ENCODE results near the gene PDE12. TPM values are rescaled to one million over a fixed set of nuclear protein-coding genes. Genes with fewer than 3 reads are reported as not detected.
A peak's percentile ranks its signal among the peaks of the same experiment; 100 is the strongest.

PDE12 gene
- total RNA-seq (9.5 TPM), polyA plus RNA-seq (5.7 TPM)
- long read RNA-seq, donor 1: 0 reads
- long read RNA-seq, donor 2, full-length matches to known transcripts: 14 of 14 reads
- long read RNA-seq, donor 2, partial matches to known transcripts: 0 of 14 reads
- long read RNA-seq, donor 2, other reads (novel, unspliced or antisense): 0 of 14 reads
- long read RNA-seq, donor 3, full-length matches to known transcripts: 8 of 8 reads
- long read RNA-seq, donor 3, partial matches to known transcripts: 0 of 8 reads
- long read RNA-seq, donor 3, other reads (novel, unspliced or antisense): 0 of 8 reads
- long read RNA-seq, donor 4, full-length matches to known transcripts: 3 of 3 reads
- long read RNA-seq, donor 4, partial matches to known transcripts: 0 of 3 reads
- long read RNA-seq, donor 4, other reads (novel, unspliced or antisense): 0 of 3 reads
- long read RNA-seq, donor 5, full-length matches to known transcripts: 5 of 132 reads
- long read RNA-seq, donor 5, partial matches to known transcripts: 127 of 132 reads
- long read RNA-seq, donor 5, other reads (novel, unspliced or antisense): 0 of 132 reads
- long read RNA-seq, donor 6, full-length matches to known transcripts: 4 of 4 reads
- long read RNA-seq, donor 6, partial matches to known transcripts: 0 of 4 reads
- long read RNA-seq, donor 6, other reads (novel, unspliced or antisense): 0 of 4 reads
- long read RNA-seq, donor 7, full-length matches to known transcripts: 6 of 6 reads
- long read RNA-seq, donor 7, partial matches to known transcripts: 0 of 6 reads
- long read RNA-seq, donor 7, other reads (novel, unspliced or antisense): 0 of 6 reads
- long read RNA-seq, donor 8, full-length matches to known transcripts: 3 of 3 reads
- long read RNA-seq, donor 8, partial matches to known transcripts: 0 of 3 reads
- long read RNA-seq, donor 8, other reads (novel, unspliced or antisense): 0 of 3 reads
- long read RNA-seq, donor 9, full-length matches to known transcripts: 4 of 4 reads
- long read RNA-seq, donor 9, partial matches to known transcripts: 0 of 4 reads
- long read RNA-seq, donor 9, other reads (novel, unspliced or antisense): 0 of 4 reads
- long read RNA-seq, donor 10, full-length matches to known transcripts: 3 of 3 reads
- long read RNA-seq, donor 10, partial matches to known transcripts: 0 of 3 reads
- long read RNA-seq, donor 10, other reads (novel, unspliced or antisense): 0 of 3 reads

- no peaks in the 10 kb centered on the region for H3K9me3 ChIP-seq (ENCODE audit: control insufficient read depth in 2 of 2, insufficient read depth in 1 of 2, low read length in 1 of 2)
- peak within 1 kb of the TSS; percentile 84 to 93 for H3K27ac ChIP-seq (ENCODE audit: low read depth in 1 of 2, low read length in 1 of 2)
- peak within 1 kb of the TSS; percentile 90 to 97 for H3K4me3 ChIP-seq (ENCODE audit: low read length in 2 of 2)
- H3K4me1 ChIP-seq (ENCODE audit: control insufficient read depth in 2 of 2, insufficient read depth in 2 of 2, low read length in 2 of 2): peaks cover 14 to 18% of the 10 kb centered on the region in 2 donors
- peak; percentile 74 to 94 (median 85) for DNase-seq (ENCODE audit: low read depth in 6 of 9, low spot score in 9 of 9)
- under 1% methylated on average over 54 of the region's 54 CpGs for WGBS
- H3K36me3 ChIP-seq (ENCODE audit: control insufficient read depth in 2 of 2, insufficient read depth in 2 of 2, low read length in 1 of 2): peaks cover 0 to 13% of the 10 kb centered on the region in 2 donors
- no peaks in the 10 kb centered on the region for H3K27me3 ChIP-seq (ENCODE audit: control insufficient read depth in 2 of 2, insufficient read depth in 1 of 2, low read length in 1 of 2)
Measured at GRCh38 chr3:57555738-57556458, at the start of gene PDE12. Gene PDE12 (plus strand): TSS chr3:57556274. CDS start chr3:57556380, 106 bp downstream.

- WGBS: 90% methylated on average over 2 of the region's 2 CpGs
- Histone ChIP-seq H3K27me3 (ENCODE audit: control insufficient read depth in 2 of 2, insufficient read depth in 1 of 2, low read length in 1 of 2) (no peaks in the 10 kb centered on the region), H3K9me3 (ENCODE audit: control insufficient read depth in 2 of 2, insufficient read depth in 1 of 2, low read length in 1 of 2) (no peaks in the 10 kb centered on the region), H3K4me1 (ENCODE audit: control insufficient read depth in 2 of 2, insufficient read depth in 2 of 2, low read length in 2 of 2) (no peaks in the 10 kb centered on the region), H3K27ac (ENCODE audit: low read depth in 1 of 2, low read length in 1 of 2) (no peak overlapping the region), H3K4me3 (ENCODE audit: low read length in 2 of 2) (no peak overlapping the region), H3K36me3 (ENCODE audit: control insufficient read depth in 2 of 2, insufficient read depth in 2 of 2, low read length in 1 of 2) (no peaks in the 10 kb centered on the region)
- DNase-seq (ENCODE audit: low read depth in 6 of 9, low spot score in 9 of 9): no peak
Measured at GRCh38 chr3:57512166-57512565, 43.9 kb upstream of the PDE12 start.

- H3K27me3 ChIP-seq (ENCODE audit: control insufficient read depth in 2 of 2, insufficient read depth in 1 of 2, low read length in 1 of 2): no peaks in the 10 kb centered on the region
- no peaks in the 10 kb centered on the region for H3K9me3 ChIP-seq (ENCODE audit: control insufficient read depth in 2 of 2, insufficient read depth in 1 of 2, low read length in 1 of 2)
- DNase-seq (ENCODE audit: low read depth in 6 of 9, low spot score in 9 of 9): no peak
- no peaks in the 10 kb centered on the region for H3K4me1 ChIP-seq (ENCODE audit: control insufficient read depth in 2 of 2, insufficient read depth in 2 of 2, low read length in 2 of 2)
- no peak overlapping the region for H3K27ac ChIP-seq (ENCODE audit: low read depth in 1 of 2, low read length in 1 of 2)
- H3K4me3 ChIP-seq (ENCODE audit: low read length in 2 of 2): no peak overlapping the region
- no peaks in the 10 kb centered on the region for H3K36me3 ChIP-seq (ENCODE audit: control insufficient read depth in 2 of 2, insufficient read depth in 2 of 2, low read length in 1 of 2)
- WGBS: 45% methylated on average over 3 of the region's 3 CpGs
Measured at GRCh38 chr3:57518276-57518915, 37.7 kb upstream of the PDE12 start.

GRCh38 chr3:57530071-57530608 lies 25.9 kb upstream of the PDE12 start:
- Histone ChIP-seq H3K4me3 (ENCODE audit: low read length in 2 of 2) (no peak overlapping the region), H3K27ac (ENCODE audit: low read depth in 1 of 2, low read length in 1 of 2) (no peak overlapping the region), H3K9me3 (ENCODE audit: control insufficient read depth in 2 of 2, insufficient read depth in 1 of 2, low read length in 1 of 2) (no peaks in the 10 kb centered on the region), H3K4me1 (ENCODE audit: control insufficient read depth in 2 of 2, insufficient read depth in 2 of 2, low read length in 2 of 2) (no peaks in the 10 kb centered on the region), H3K36me3 (ENCODE audit: control insufficient read depth in 2 of 2, insufficient read depth in 2 of 2, low read length in 1 of 2) (no peaks in the 10 kb centered on the region), H3K27me3 (ENCODE audit: control insufficient read depth in 2 of 2, insufficient read depth in 1 of 2, low read length in 1 of 2) (no peaks in the 10 kb centered on the region)
- DNase-seq (ENCODE audit: low read depth in 6 of 9, low spot score in 9 of 9): no peak

- no peaks in the 10 kb centered on the region for H3K4me1 ChIP-seq (ENCODE audit: control insufficient read depth in 2 of 2, insufficient read depth in 2 of 2, low read length in 2 of 2)
- H3K27me3 ChIP-seq (ENCODE audit: control insufficient read depth in 2 of 2, insufficient read depth in 1 of 2, low read length in 1 of 2): no peaks in the 10 kb centered on the region
- H3K4me3 ChIP-seq (ENCODE audit: low read length in 2 of 2): no peak overlapping the region
- no peak for DNase-seq (ENCODE audit: low read depth in 6 of 9, low spot score in 9 of 9)
- H3K27ac ChIP-seq (ENCODE audit: low read depth in 1 of 2, low read length in 1 of 2): no peak overlapping the region
- H3K9me3 ChIP-seq (ENCODE audit: control insufficient read depth in 2 of 2, insufficient read depth in 1 of 2, low read length in 1 of 2): no peaks in the 10 kb centered on the region
- H3K36me3 ChIP-seq (ENCODE audit: control insufficient read depth in 2 of 2, insufficient read depth in 2 of 2, low read length in 1 of 2): no peaks in the 10 kb centered on the region
- WGBS: 98% methylated on average over 3 of the region's 3 CpGs
Measured at GRCh38 chr3:57538465-57538864, 17.6 kb upstream of the PDE12 start.

GRCh38 chr3:57544181-57545125 lies 11.6 kb upstream of the PDE12 start, which contains the start of gene DNAH12:
Gene DNAH12 (minus strand): TSS chr3:57544344. CDS start chr3:57542870, 1,474 bp downstream.
- Histone ChIP-seq H3K9me3 (ENCODE audit: control insufficient read depth in 2 of 2, insufficient read depth in 1 of 2, low read length in 1 of 2) (no peaks in the 10 kb centered on the region), H3K36me3 (ENCODE audit: control insufficient read depth in 2 of 2, insufficient read depth in 2 of 2, low read length in 1 of 2) (no peaks in the 10 kb centered on the region), H3K4me3 (ENCODE audit: low read length in 2 of 2) (no peak within 1 kb of the TSS), H3K27me3 (ENCODE audit: control insufficient read depth in 2 of 2, insufficient read depth in 1 of 2, low read length in 1 of 2) (peaks cover 0 to 3% of the 10 kb centered on the region in 2 donors), H3K27ac (ENCODE audit: low read depth in 1 of 2, low read length in 1 of 2) (no peak within 1 kb of the TSS), H3K4me1 (ENCODE audit: control insufficient read depth in 2 of 2, insufficient read depth in 2 of 2, low read length in 2 of 2) (peaks cover 0 to 4% of the 10 kb centered on the region in 2 donors)
- peak in 4 of 9 donors; percentile 5 to 48 (median 19) for DNase-seq (ENCODE audit: low read depth in 6 of 9, low spot score in 9 of 9)
- WGBS: 15% methylated on average over 20 of the region's 20 CpGs

- no peaks in the 10 kb centered on the region for H3K9me3 ChIP-seq (ENCODE audit: control insufficient read depth in 2 of 2, insufficient read depth in 1 of 2, low read length in 1 of 2)
- H3K4me3 ChIP-seq (ENCODE audit: low read length in 2 of 2): no peak overlapping the region
- H3K36me3 ChIP-seq (ENCODE audit: control insufficient read depth in 2 of 2, insufficient read depth in 2 of 2, low read length in 1 of 2): no peaks in the 10 kb centered on the region
- DNase-seq (ENCODE audit: low read depth in 6 of 9, low spot score in 9 of 9): no peak
- H3K27ac ChIP-seq (ENCODE audit: low read depth in 1 of 2, low read length in 1 of 2): no peak overlapping the region
- peaks cover 0 to 4% of the 10 kb centered on the region in 2 donors for H3K4me1 ChIP-seq (ENCODE audit: control insufficient read depth in 2 of 2, insufficient read depth in 2 of 2, low read length in 2 of 2)
- 97% methylated on average over 7 of the region's 7 CpGs for WGBS
- peaks cover 0 to 3% of the 10 kb centered on the region in 2 donors for H3K27me3 ChIP-seq (ENCODE audit: control insufficient read depth in 2 of 2, insufficient read depth in 1 of 2, low read length in 1 of 2)
Measured at GRCh38 chr3:57545636-57546268, 10.3 kb upstream of the PDE12 start.

All from thymus (tissue), 14 donors.